Erythroblast (primary cell): Measurements from ENCODE around the gene RBFOX2.
"Not testable (repeated sequence)": the region's sequence is repeated elsewhere in the genome, so short reads cannot be mapped to it uniquely, and the experiment has no call there.

Experiments used
- DNase-seq, 2 experiments: peaks; one replicate each; lab custom pipeline; 2025; lab: John Stamatoyannopoulos, UW
- GATA1 ChIP-seq: IDR thresholded peaks from 2 replicates; pipeline ENCODE4 v1.6.1; 2011; ENCODE audit warnings: low read depth, mild to moderate bottlenecking, control low read depth, low read length, moderate library complexity
- POLR2A ChIP-seq: IDR thresholded peaks from 2 replicates; pipeline ENCODE4 v1.6.1; 2011; ENCODE audit warnings: mild to moderate bottlenecking, low read length

RBFOX2 gene

GRCh38 chr22:36027935-36028645 lies 534 bp downstream of the RBFOX2 start:
- TF ChIP-seq GATA1 (no peak), POLR2A (no peak)
- DNase-seq = no peak

GRCh38 chr22:36027579-36027934 lies 1.1 kb downstream of the RBFOX2 start:
- TF ChIP-seq POLR2A = no peak
- no peak for TF ChIP-seq GATA1
- DNase-seq = no peak

GRCh38 chr22:36026741-36027140 lies 1.9 kb downstream of the RBFOX2 start:
- DNase-seq = no peak
- TF ChIP-seq GATA1 = no peak
- no peak for TF ChIP-seq POLR2A

GRCh38 chr22:36022697-36023096 lies 5.9 kb downstream of the RBFOX2 start:
- no peak for DNase-seq
- TF ChIP-seq GATA1 = no peak
- TF ChIP-seq POLR2A = no peak

- TF ChIP-seq POLR2A (no peak), GATA1 (no peak)
- DNase-seq = no peak
These were observed 6.5 kb downstream of the RBFOX2 start for GRCh38 chr22:36022162-36022561.

GRCh38 chr22:36021606-36022153 lies 6.9 kb downstream of the RBFOX2 start:
- no peak for TF ChIP-seq POLR2A
- TF ChIP-seq GATA1 = no peak
- DNase-seq = no peak

- not testable (repeated sequence) for DNase-seq
These were observed 7.8 kb downstream of the RBFOX2 start for GRCh38 chr22:36020865-36021264.

- DNase-seq = no peak
- TF ChIP-seq GATA1 = no peak
- TF ChIP-seq POLR2A = no peak
These were observed 11.0 kb downstream of the RBFOX2 start for GRCh38 chr22:36017651-36018091.

- no peak for DNase-seq
- no peak for TF ChIP-seq POLR2A
- no peak for TF ChIP-seq GATA1
These were observed 11.9 kb downstream of the RBFOX2 start for GRCh38 chr22:36016684-36017083.

GRCh38 chr22:36015811-36016529 lies 12.7 kb downstream of the RBFOX2 start:
- TF ChIP-seq POLR2A (no peak), GATA1 (no peak)
- DNase-seq = no peak

- no peak for DNase-seq
- TF ChIP-seq GATA1 (no peak), POLR2A (no peak)
These were observed 13.3 kb downstream of the RBFOX2 start for GRCh38 chr22:36015155-36015810.

GRCh38 chr22:36014546-36015074 lies 14.0 kb downstream of the RBFOX2 start:
- TF ChIP-seq GATA1 (no peak), POLR2A (no peak)
- DNase-seq = no peak

GRCh38 chr22:36012332-36012731 lies 16.3 kb downstream of the RBFOX2 start:
- no peak for TF ChIP-seq POLR2A
- no peak for TF ChIP-seq GATA1
- no peak for DNase-seq

GRCh38 chr22:36010882-36011281 lies 17.7 kb downstream of the RBFOX2 start:
- DNase-seq = no peak
- TF ChIP-seq POLR2A (no peak), GATA1 (no peak)
